Breast epithelium (tissue), 3 donors: ENCODE data around the gene HIBADH.

Source experiments
- CTCF ChIP-seq, 3 donors: fragments of 450-650 bp; IDR thresholded peaks; one replicate each; pipeline ENCODE4 v1.5.1; 2016 to 2017; ENCODE audit warnings: antibody characterized with exemption in 3 of 3, mild to moderate bottlenecking in 3 of 3, moderate library complexity in 3 of 3
- POLR2A ChIP-seq: fragments of 450-650 bp; IDR thresholded peaks from one replicate; pipeline ENCODE4 v1.6.1; 2016; ENCODE audit warnings: antibody characterized with exemption, mild to moderate bottlenecking, moderate library complexity
- POLR2AphosphoS5 ChIP-seq, 3 donors: sonication (generic); formaldehyde crosslinking; IDR thresholded peaks; one replicate each; pipeline ENCODE4 v1.6.1; 2017; ENCODE audit warnings: antibody characterized with exemption in 3 of 3

- no peak for TF ChIP-seq POLR2A
- no peak for TF ChIP-seq CTCF (IDR thresholded peaks at IDR 0.05)
- no peak for TF ChIP-seq POLR2AphosphoS5 (IDR thresholded peaks at IDR 0.05)
Observed at GRCh38 chr7:27627146-27627545, 35.5 kb downstream of the HIBADH start.
